Cardiac fibroblast (primary cell): ENCODE results near the gene FHOD3.

Source experiments
- DNase-seq, 2 donors: peaks; one replicate each; pipeline versions ENCODE4 v3.0.0 to v3.0.0-alpha.2; 2010; ENCODE audit warnings: low read depth in 2 of 2
- H3K4me3 ChIP-seq, 2 donors: replicated peaks in 1 of 2; 1 replicate in 1 of 2; 2 replicates in 1 of 2; pipeline ENCODE4 v1.5.1; 2011; ENCODE audit warnings: low read depth in 2 of 2, low read length in 2 of 2, mild to moderate bottlenecking in 2 of 2, moderate library complexity in 1 of 2
- TF ChIP-seq, protein P1 (sequence below): IDR thresholded peaks from one replicate; pipeline ENCODE4 v1.5.1; 2011; ENCODE audit warnings: low read depth, mild to moderate bottlenecking, low read length, inconsistent platforms

Gene FHOD3

DNA sequence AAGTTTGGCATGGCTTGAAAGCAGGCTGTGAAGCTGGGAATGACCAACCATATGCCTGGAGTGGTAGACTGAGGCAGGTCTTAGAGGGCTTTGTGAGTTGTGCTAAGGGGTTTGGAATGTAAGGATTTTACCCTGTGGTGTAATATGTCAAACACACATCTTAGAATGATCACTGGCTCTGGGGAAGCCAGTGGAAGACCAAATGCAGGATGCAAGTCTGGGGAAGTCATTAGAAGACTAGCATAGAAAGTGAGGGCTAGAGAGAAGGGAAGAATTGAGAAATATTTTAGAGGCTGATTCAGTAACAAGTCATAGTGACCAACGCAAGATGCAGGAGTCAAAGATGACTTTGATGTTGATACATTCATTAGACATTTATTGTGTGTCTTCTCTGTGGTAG lies 3.5 kb upstream of the FHOD3 start:
- DNase-seq = peak in 1 of 2 donors; percentile 54
- TF ChIP-seq, protein P1, sequence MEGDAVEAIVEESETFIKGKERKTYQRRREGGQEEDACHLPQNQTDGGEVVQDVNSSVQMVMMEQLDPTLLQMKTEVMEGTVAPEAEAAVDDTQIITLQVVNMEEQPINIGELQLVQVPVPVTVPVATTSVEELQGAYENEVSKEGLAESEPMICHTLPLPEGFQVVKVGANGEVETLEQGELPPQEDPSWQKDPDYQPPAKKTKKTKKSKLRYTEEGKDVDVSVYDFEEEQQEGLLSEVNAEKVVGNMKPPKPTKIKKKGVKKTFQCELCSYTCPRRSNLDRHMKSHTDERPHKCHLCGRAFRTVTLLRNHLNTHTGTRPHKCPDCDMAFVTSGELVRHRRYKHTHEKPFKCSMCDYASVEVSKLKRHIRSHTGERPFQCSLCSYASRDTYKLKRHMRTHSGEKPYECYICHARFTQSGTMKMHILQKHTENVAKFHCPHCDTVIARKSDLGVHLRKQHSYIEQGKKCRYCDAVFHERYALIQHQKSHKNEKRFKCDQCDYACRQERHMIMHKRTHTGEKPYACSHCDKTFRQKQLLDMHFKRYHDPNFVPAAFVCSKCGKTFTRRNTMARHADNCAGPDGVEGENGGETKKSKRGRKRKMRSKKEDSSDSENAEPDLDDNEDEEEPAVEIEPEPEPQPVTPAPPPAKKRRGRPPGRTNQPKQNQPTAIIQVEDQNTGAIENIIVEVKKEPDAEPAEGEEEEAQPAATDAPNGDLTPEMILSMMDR = no peak
- H3K4me3 ChIP-seq = no peak overlapping the region

DNA sequence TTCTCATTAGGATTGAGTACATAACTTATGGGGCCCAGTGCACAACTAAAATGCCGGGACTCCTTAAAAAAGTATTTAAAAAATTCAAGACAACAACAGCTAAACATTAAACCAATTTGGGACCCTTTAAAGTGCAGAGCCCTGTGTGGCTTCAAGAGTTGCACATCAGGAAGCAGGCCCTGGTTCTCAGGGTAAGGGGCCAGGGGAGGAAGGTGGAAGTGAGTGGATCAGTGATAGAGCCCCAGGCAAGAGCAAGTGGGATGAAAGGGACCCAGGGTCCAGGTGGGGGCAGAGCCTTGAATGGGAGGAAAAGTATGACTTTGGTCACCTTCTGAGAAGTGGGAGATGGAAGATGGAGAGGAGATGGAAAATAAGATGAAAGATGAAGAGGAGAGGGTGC lies 2.3 kb upstream of the FHOD3 start:
- no peak overlapping the region for H3K4me3 ChIP-seq
- TF ChIP-seq, protein P1 = no peak
- DNase-seq = no peak

DNA sequence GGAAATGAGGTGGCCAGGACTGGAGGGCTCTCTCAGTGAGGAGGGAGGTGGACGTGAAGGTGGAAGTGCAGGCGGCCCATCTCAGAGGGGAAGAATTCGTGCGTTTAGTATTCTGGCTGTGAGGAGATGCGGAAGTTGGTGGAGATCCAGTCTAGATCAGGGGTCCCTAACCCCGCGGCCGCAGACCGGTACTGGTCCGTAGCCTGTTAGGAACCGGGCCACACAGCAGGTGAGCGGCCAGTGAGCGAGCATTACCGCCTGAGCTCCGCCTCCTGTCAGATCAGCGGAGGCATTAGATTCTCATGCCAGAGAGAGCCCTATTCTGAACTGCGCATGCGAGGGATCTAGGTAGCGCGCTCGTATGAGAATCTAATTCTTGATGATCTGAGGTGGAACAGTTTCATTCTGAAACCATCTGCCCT lies 1.6 kb upstream of the FHOD3 start:
- DNase-seq = no peak
- no peak overlapping the region for H3K4me3 ChIP-seq
- TF ChIP-seq, protein P1 = no peak

DNA sequence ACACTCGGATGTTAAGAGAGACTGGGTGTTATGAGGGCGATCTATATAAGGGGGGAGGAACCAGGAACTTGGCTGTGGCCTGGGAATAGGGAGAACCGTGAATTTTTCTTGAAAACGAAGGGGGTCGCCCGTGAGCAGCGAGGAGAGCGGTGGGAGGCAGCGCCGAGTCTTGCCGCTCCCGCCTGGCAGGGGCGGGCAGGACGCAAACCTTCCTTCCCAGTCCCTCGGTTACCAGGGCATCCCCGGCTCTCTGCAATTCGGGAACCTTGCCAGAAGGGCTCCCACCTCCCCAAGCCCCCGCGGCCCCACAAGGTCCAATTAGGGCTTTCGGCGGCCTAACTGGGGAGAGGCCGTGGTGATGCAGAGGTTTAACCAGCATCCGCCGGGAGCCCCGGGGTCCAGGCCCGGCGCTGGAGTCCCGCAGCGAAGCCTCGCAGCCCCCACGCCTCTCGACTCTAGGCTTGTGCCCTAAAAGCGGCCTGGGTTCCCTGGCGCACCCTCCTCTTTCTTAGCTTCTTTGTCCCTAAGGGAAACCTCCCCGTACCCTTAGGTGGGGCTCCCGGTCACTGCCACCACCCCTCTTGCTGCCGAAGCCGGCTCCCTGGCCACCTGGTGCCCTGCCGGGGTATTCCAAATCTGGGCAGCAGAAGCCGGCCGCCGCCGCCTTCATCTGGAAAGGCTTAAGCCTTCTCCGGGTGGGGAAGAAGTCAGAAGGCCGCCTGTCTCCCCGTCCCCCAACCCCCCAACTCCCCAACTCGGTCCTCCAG lies 680 bp upstream of the FHOD3 start:
- peak overlapping the region; percentile 57 to 67 for H3K4me3 ChIP-seq
- peak; percentile 83 to 87 for DNase-seq
- TF ChIP-seq, protein P1 = peak; percentile 56

DNA sequence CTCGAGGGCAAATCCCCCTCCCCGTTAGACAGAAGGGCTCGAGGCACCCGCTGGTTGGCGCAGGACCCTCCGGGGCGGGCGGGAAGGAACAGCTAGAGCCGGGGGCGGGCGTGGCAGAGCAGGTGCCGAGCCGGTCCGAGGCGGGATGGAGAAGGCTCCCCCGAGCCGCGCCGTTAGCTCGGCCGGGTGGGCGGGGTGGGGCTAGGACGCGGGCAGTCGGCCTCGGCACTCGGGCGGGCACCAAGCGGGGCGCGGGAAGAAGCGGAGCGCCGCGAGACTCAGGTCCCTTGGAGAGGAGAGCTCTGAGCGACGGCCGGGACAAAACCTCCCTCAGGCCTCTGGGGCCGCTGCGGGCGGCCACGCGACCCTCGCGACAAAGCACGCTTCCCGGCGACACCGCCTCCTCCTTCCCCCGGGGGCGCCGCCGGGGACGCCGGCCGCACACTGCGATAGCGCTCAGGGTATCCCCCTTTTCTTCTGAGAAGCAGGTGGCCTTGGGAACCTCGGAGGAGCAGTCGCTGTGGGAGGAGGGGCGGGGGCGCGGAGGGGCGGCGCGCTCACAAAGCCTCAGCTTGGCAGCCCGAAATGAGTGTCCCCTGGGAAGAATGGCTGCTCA lies 721 bp downstream of the FHOD3 start:
- H3K4me3 ChIP-seq = peak overlapping the region; percentile 58 to 67
- DNase-seq = no peak
- TF ChIP-seq, protein P1 = no peak

DNA sequence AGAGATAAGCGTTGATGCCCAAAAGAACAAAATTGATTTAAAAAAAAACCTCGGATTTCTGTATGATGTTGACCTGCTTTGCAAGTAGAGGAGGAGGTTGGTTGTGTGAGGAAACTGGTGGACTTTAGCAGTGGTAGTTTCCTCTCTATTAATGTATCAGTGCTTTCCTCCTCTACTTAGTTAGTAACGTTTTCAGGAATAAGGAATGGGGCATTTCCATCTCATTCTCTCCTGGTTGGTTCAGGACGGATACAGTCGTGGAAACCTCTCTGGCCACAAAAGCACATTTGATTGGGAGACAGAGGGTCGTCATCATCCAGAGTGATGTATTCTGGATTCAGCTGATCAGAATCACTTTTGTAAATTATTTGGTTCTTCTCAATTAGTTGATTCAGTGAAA lies 1.5 kb downstream of the FHOD3 start:
- TF ChIP-seq, protein P1 = no peak
- no peak for DNase-seq
- peak overlapping the region; percentile 21 to 67 for H3K4me3 ChIP-seq

DNA sequence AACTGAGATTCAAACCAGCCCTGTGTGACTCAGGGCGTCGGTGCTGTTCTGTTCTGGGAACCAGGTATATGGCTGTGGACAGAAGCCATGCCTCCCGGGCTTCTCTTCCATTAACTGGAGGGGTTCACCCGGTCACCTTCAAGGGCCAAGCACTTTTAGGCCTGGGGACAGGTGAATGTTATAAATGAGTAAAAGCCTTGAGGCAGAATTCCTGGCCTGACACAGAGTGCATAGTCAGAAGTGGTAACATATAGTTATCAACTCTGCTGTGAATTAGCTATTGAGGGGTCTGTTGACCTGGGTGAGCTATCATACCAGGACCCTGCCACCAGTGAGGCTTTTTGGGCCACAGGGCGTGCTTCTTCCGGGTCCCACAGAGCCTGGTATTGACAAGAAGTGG lies 2.7 kb downstream of the FHOD3 start:
- TF ChIP-seq, protein P1 = no peak
- H3K4me3 ChIP-seq = peak overlapping the region in 1 of 2 donors; percentile 18
- DNase-seq = no peak
